GM12891 (cell line): ENCODE measurements around the gene P2RY8.

Experiments
- DNase-seq: peaks from one replicate; pipeline ENCODE4 v3.0.0; 2011; ENCODE audit warnings: low spot score; ENCODE audit not compliant: insufficient read length
- FAIRE-seq: peaks from 2 replicates; lab custom pipeline; 2011; peaks lifted over from hg19 to GRCh38; lab: Jason Lieb, UNC
- PAX5 ChIP-seq: IDR thresholded peaks from 2 replicates; pipeline ENCODE4 v1.6.1; 2011; ENCODE audit warnings: low read length, moderate library complexity, mild to moderate bottlenecking; ENCODE audit not compliant: insufficient read depth, severe bottlenecking
- POLR2A ChIP-seq: IDR thresholded peaks from 2 replicates; pipeline ENCODE4 v1.6.1; 2011; ENCODE audit warnings: low read depth, low read length, control low read depth
- POLR2AphosphoS5 ChIP-seq: IDR thresholded peaks from 2 replicates; pipeline ENCODE4 v1.6.1; 2011; ENCODE audit warnings: low read depth, low read length, control low read depth
- POU2F2 ChIP-seq: IDR thresholded peaks from 2 replicates; pipeline ENCODE4 v1.6.1; 2011; ENCODE audit warnings: low read depth, mild to moderate bottlenecking, control low read depth, low read length, moderate library complexity
- SPI1 ChIP-seq: IDR thresholded peaks from 2 replicates; pipeline ENCODE4 v1.6.1; 2011; ENCODE audit warnings: low read depth, low read length, control low read depth
- TAF1 ChIP-seq: IDR thresholded peaks from 2 replicates; pipeline ENCODE4 v1.6.1; 2011; ENCODE audit warnings: low read depth, low read length, control low read depth

P2RY8 gene

DNA sequence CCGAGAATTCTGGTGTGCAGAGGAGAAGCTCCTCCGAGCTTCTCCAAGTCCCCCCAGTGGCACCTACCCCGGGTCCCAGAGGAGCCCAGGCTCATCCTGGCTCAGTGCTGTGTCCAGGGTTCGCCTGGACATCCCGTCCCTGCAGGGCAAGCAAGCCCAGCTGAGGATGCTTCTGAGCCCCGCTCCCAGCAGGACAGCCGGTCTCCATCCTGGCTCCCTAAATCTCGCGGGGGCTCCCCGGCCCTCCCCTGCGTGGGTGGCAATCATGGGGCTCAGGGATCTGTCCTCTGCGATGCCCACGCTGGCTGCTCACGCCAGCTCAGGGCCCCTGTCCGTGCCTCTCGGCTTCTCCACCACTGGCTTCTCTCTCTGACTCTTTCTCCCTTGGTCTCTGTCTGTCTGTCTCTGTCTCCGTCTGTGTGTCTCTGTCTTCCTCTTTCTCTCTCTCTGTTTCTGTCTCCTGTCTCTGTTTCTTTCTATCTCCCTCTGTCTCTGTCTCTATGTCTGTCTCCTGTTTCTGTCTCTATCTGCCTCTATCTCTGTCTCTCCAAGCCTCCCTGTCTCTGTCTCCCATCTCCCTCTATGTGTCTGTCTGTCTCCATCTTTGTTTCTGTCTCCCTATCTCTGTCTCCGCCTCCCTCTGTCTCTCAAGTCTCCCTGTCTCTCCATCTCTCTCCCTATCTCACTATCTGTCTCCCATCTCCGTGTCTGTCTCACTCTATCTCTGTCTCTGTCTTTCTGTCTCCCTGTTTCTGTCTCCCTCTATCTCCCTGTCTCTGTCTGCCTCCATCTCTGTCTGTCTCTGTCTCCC, 117.2 kb downstream of the P2RY8 start:
- FAIRE-seq (no peak), DNase-seq (no peak)
- no peak for TF ChIP-seq SPI1
- TF ChIP-seq TAF1 = no peak

GRCh38 chrX:1418901-1419544, 118.0 kb downstream of the P2RY8 start:
- no peak for FAIRE-seq
- TF ChIP-seq POU2F2 = no peak
- TF ChIP-seq SPI1 = no peak
- peak; percentile 70; the same call in 1 of the 2 replicates for TF ChIP-seq POLR2AphosphoS5
- no peak for TF ChIP-seq POLR2A
- DNase-seq = no peak

DNA sequence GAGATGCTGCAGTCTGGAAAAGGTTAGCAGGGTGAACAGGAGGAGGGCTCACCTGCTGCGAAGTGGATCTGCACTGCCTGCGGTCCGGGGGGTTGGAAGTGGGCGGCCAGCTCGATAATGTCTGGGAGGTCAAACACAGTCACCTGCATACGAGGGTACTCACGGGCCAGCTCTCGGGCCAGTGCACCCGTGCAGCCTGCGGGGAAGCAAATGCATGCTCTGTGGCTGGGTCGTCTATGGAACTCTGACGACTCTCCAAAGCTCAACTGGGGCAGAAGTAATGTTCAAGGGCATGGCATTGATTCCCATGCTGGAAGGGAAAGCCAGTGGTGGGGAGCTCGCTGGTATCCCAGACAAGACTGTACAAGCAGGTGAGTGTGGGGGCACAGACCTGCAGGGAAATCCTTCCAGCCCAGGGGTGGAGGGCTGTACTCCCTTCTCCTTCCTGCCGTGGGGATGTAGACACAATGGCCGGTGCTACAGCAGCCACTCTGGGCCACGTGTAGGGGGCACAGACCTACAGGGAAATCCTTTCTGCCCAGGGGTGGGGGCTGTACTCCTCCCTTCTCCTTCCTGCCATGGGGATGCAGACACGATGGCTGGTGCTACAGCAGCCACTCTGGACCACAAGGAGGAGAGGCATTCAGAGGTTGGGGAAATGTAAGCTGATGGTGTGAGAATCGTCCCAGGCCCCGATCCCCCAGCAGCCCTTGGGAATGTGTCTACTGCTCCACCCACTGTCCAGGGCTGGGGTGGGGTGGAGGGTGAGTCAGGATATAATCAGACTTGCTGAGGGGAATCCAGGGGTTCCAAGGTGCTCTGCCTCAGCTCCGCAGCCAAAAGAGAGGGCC, 118.8 kb downstream of the P2RY8 start:
- DNase-seq (no peak), FAIRE-seq (peak; percentile 74)
- no peak; the same call in none of the 2 replicates for TF ChIP-seq POLR2A
- TF ChIP-seq SPI1 = no peak
- no peak; the same call in 1 of the 2 replicates for TF ChIP-seq POU2F2
- TF ChIP-seq POLR2AphosphoS5 = no peak
- no peak for TF ChIP-seq PAX5
- no peak for TF ChIP-seq TAF1

- DNase-seq (no peak), FAIRE-seq (peak; percentile 64)
- no peak for TF ChIP-seq TAF1
- peak; percentile 37 for TF ChIP-seq POLR2A
Measured at GRCh38 chrX:1416965-1417760, 119.8 kb downstream of the P2RY8 start.

DNA sequence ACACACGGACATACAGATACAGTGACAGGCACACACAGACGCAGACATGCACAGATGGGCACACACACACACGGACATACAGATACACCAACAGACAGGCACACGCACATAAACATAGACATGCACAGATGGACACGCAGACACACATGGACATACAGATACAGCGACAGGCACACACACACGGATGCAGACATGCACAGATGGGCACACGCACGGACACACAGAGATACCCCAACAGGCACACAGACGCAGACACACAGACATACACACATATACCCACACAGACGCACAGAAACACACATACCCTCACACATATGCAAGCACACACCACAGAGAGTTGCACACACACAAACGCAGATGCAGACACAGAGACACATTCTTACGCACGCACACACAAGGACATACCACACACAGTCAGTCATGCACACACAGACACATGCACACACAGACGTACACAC, 120.6 kb downstream of the P2RY8 start:
- no peak for FAIRE-seq

More for the DNA sequence above, 120.6 kb downstream of the P2RY8 start:
- TF ChIP-seq POU2F2 (no peak), POLR2AphosphoS5 (no peak), SPI1 (no peak), POLR2A (peak; percentile 47; the same call in 1 of the 2 replicates)
- DNase-seq = no peak
